Aorta (tissue), 5 donors: ENCODE measurements around the gene SMYD3. TPM values are rescaled to one million over a fixed set of nuclear protein-coding genes. Genes with fewer than 3 reads are reported as not detected.

ENCODE experiments used
- ATAC-seq: fragments of 200-7000 bp; cut with Tn5 transposase; one replicate; pipeline ENCODE4 v1.9.1; 2022; ENCODE audit warnings: moderate library complexity; ENCODE audit not compliant: low FRiP score
- DNase-seq, 2 donors: peaks; one replicate each; pipeline ENCODE4 v3.0.0-alpha.2; 2020
- H3K27ac ChIP-seq, 2 donors: one replicate each; pipeline ENCODE4 v1.5.1; 2013; ENCODE audit warnings: low read length in 2 of 2, mild to moderate bottlenecking in 2 of 2, moderate library complexity in 2 of 2, control low read depth in 1 of 2, inconsistent platforms in 1 of 2, low read depth in 1 of 2
- H3K27me3 ChIP-seq, 2 donors: one replicate each; pipeline ENCODE4 v1.6.1; 2013; ENCODE audit warnings: control low read depth in 1 of 2, low read length in 1 of 2, mild to moderate bottlenecking in 1 of 2, moderate library complexity in 1 of 2; ENCODE audit not compliant: insufficient read depth in 2 of 2, control insufficient read depth in 1 of 2
- H3K36me3 ChIP-seq, 2 donors: one replicate each; pipeline ENCODE4 v1.6.1; 2013; ENCODE audit warnings: control low read depth in 1 of 2, low read length in 1 of 2, mild to moderate bottlenecking in 1 of 2; ENCODE audit not compliant: insufficient read depth in 2 of 2, control insufficient read depth in 1 of 2
- H3K4me1 ChIP-seq, 2 donors: one replicate each; pipeline ENCODE4 v1.6.1; 2013; ENCODE audit warnings: low read length in 2 of 2, control low read depth in 1 of 2, mild to moderate bottlenecking in 1 of 2, moderate library complexity in 1 of 2; ENCODE audit not compliant: insufficient read depth in 2 of 2, control insufficient read depth in 1 of 2
- H3K4me3 ChIP-seq, 2 donors: one replicate each; pipeline ENCODE4 v1.5.1; 2013; ENCODE audit warnings: low read length in 2 of 2, control low read depth in 1 of 2, mild to moderate bottlenecking in 1 of 2
- H3K9me3 ChIP-seq: one replicate; pipeline ENCODE4 v1.6.1; 2013; ENCODE audit warnings: mild to moderate bottlenecking, low read length; ENCODE audit not compliant: control insufficient read depth
- WGBS, 2 donors: extraction: QIAGEN DNeasy Blood & Tissue Kit; methylation state at CpG; one replicate each; pipeline ENCODE4 v1.1.7; 2013; 5-methylcytosine and 5-hydroxymethylcytosine counted together
- intact Hi-C, 2 donors: fragments of 100-400 bp; cut with DNase I; formaldehyde crosslinking; loops; one replicate each; pipeline versions ENCODE4 v1.14.2 to v1.15.0; 2022
- polyA plus RNA-seq, 2 donors: library from polyadenylated mRNA; stranded (reverse); fragments of 200-250 nt; gene quantifications; one replicate each; pipeline ENCODE4 v1.2.3, GENCODE V29; 2013
- total RNA-seq, 2 donors: library from RNA; stranded (reverse); fragmentation: NEBNext Ultra II Directional; extraction: Animal tissue kit (Norgen Biotek cat#: 25700); gene quantifications; one replicate each; pipeline ENCODE4 v1.2.1, GENCODE V29; 2021
- donor health status: healthy with polysubstance abuse.
- donor health status: Bipolar disorder and iron deficiency.
- donor health status: DM: no; HTN: no; CAD: no.
- donor health status: DM: no; HTN: no; CAD: no.
- donor health status: DM: yes; HTN: yes; CAD: no.

Gene SMYD3
- total and polyA plus RNA-seq, 4 donors, result 6.0 to 29.1 (median 11.1) TPM

DNA sequence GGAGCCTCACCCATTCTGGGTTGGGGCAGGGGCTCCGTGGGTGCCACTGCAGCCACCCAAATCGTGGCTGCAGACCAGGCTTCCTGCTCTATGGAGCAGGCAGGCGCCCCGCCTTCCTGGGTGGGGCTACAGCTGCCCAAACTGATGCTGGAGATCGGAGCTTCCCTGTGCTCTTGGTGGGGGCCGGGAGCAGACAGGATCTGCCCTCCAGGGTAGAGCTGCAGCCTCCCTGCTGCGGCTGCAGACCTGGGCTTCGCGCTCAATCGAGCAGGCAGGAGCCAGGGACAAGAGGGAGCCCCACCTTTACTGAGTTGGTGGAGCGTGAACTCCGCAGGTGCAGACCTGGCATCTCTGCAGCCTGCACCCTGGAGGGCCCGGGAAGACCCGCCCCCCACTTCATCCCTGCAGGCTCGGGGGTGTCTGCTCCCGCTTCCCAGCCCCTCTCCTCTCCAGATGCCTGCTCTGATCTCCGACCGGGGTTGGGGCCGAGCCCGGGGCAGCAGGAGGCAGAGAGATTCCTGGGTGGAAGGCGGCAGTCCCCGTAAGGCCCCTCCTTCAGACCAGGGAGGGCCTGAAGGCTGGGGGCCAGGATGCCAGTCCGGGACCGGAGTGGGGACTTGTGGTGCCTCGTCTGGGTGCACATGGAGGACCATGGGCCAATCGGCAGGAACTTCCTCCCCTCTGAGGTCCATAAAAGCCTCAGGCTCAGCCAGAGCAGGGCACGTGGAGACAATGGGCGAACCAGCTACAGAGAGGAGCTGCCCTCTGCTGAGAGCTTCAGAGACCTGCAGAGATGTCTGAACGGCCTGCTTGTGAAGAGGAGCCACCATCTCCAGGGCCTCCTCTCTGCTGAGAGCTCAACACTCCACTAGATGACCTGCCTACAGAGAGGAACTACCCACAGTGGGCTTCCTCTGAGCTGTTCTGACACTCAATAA, 359.3 kb downstream of the SMYD3 start:
- Histone ChIP-seq H3K27ac (no peak overlapping the region), H3K9me3 (no peaks in the 10 kb centered on the region), H3K27me3 (no peaks in the 10 kb centered on the region), H3K36me3 (no peaks in the 10 kb centered on the region), H3K4me1 (no peaks in the 10 kb centered on the region), H3K4me3 (no peak overlapping the region)
- ATAC-seq (no peak), DNase-seq (no peak)
- intact Hi-C loops, result no loop called here
- WGBS, 2 donors, result 93 to 96% methylated on average over 28 to 29 of the region's 29 CpGs

DNA sequence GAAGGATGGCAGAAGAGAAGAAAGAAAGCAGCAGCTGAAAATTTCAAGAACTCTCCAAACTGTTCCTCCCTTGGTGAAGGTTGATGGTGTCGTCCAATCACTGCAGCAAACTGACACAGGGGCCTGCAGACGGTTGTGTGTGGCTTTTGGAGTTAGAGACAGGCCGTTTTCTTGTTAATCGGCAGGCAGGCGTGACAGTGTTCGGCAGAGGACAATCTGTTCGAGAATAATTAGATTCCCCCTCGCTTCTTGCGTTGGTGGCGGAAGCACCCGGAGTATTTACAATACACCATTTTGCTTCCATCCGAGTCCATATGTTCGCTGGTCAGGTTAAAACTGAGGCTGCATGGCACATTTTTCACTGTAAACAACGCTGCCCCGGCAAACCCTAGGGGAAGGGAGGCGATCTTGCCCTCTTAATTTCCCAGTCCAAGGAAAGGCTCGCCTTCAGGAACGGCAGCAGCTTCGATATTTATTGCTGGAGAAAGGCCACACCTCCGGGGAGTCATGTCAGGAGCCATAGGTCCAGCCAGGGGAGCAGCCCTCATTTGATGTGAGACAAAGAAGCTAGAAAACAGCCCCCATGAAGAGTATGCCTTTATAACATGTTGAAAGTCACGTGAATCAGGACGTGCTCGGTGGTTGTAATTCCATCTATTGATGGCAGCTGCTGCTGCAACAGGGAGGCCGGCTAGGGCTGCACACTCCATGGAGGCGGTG, 360.1 kb downstream of the SMYD3 start:
- no peak overlapping the region for H3K27ac ChIP-seq
- intact Hi-C loops, result no loop called here
- H3K4me1 ChIP-seq, result no peaks in the 10 kb centered on the region
- no peak overlapping the region for H3K4me3 ChIP-seq
- no peaks in the 10 kb centered on the region for H3K9me3 ChIP-seq
- DNase-seq (no peak), ATAC-seq (no peak)
- no peaks in the 10 kb centered on the region for H3K36me3 ChIP-seq
- no peaks in the 10 kb centered on the region for H3K27me3 ChIP-seq
- WGBS, 2 donors, result 95 to 97% methylated on average over 25 of the region's 25 CpGs

DNA sequence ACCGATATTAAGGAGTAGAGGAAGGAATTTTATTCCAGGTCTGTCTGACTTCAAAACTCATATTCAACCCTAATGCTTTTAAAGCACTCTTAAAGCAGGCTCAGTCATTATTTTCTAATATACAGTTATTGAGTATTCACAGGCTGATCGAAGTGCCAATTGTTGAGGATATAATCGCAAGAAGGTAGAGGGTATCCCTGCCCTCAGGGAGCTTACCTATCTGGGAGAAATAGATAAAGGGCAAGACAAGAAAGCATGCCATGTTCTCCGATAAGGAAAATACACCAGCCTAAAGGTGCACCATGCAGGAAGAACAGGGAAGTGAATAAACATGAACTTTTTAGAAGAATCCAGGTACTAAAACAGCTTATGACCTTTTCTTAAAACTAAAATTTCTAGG, 361.2 kb downstream of the SMYD3 start:
- 96 to 97% methylated on average over 4 of the region's 4 CpGs for WGBS, 2 donors
- Histone ChIP-seq H3K4me1 (no peaks in the 10 kb centered on the region), H3K9me3 (no peaks in the 10 kb centered on the region), H3K4me3 (no peak overlapping the region), H3K36me3 (no peaks in the 10 kb centered on the region), H3K27ac (no peak overlapping the region), H3K27me3 (no peaks in the 10 kb centered on the region)
- intact Hi-C loops, result no loop called here
- DNase-seq (no peak), ATAC-seq (no peak)

DNA sequence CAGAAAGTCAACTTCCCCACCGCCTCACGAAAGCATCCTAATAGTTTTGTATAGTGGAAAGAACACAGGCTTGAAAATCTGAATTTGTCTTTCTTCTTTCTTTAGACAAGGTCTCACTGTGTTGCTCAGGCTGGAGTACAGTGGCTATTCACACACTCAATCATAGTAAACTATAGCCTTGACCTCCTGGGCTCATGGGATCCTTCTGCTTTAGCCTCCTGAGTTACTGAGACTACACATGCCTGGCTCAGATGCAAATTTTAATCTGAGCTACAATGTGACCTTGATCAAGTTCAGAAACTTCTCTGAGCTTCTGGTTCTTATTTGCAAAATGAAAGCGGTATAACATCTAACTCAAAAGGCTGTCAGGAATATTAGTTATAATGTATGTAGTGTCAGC, 362.1 kb downstream of the SMYD3 start:
- Histone ChIP-seq H3K9me3 (peaks cover 2% of the 10 kb centered on the region), H3K36me3 (no peaks in the 10 kb centered on the region), H3K4me1 (no peaks in the 10 kb centered on the region), H3K27me3 (no peaks in the 10 kb centered on the region), H3K4me3 (no peak overlapping the region), H3K27ac (no peak overlapping the region)
- DNase-seq, result no peak
- intact Hi-C loops, result no loop called here
- no peak for ATAC-seq
- 96 to 97% methylated on average over 3 of the region's 3 CpGs for WGBS, 2 donors

DNA sequence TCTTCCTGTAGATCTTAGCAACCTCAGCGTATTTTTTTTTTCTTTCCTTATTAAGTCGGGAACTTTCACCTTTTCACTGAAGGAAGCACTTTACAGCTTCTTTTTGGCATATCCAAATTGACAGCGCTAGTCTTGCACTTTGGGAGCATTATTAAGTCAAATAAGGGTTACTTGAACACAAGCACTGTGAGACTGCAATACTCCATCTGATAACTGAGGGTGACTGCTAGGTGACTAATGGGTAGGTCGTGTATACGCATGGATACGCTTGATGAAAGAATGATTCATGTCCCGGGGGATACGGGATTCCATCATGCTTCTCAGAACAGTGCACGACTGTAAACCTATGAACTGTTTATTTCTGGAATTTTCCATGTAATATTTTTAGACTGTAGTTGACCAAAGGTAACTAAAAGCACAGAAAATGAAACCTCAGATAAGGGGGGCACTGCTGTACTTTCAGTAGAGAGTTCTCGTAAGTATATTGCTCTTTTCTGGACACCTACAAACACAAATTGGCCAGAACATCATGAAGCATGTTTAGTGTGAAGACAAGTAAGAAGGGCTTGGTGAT, 364.7 kb downstream of the SMYD3 start:
- 41 to 43% methylated on average over 10 of the region's 10 CpGs for WGBS, 2 donors
- H3K4me1 ChIP-seq, result no peaks in the 10 kb centered on the region
- no peak for DNase-seq

DNA sequence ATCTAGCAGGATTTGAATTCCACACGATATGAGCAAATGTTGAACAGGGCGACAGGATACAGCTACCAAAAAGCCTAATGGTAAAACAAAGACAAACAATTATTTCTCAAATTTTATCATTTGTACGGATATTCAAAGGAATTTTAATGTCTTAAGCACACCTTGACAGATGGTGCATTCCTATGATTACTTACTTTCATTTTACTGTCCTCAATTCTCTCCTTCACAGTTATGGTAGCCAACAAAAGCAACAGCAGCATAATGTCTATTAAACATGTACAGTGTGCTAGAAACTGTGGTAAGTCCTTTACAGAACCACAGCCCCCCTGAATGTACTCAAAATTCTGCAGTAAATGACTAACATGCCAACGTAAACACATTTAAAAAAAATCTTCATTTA, 365.8 kb downstream of the SMYD3 start:
- WGBS, 2 donors, result 88 to 91% methylated on average over 4 of the region's 4 CpGs
- Histone ChIP-seq H3K27me3 (no peaks in the 10 kb centered on the region), H3K4me3 (no peak overlapping the region), H3K36me3 (no peaks in the 10 kb centered on the region), H3K4me1 (no peaks in the 10 kb centered on the region), H3K9me3 (peaks cover 2% of the 10 kb centered on the region), H3K27ac (no peak overlapping the region)
- intact Hi-C loops, result no loop called here
- ATAC-seq (no peak), DNase-seq (no peak)

More for the DNA sequence above, 364.7 kb downstream of the SMYD3 start:
- ATAC-seq, result no peak
- no peaks in the 10 kb centered on the region for H3K36me3 ChIP-seq
- no peak overlapping the region for H3K27ac ChIP-seq
- peaks cover 2% of the 10 kb centered on the region for H3K9me3 ChIP-seq
- no peak overlapping the region for H3K4me3 ChIP-seq
- no peaks in the 10 kb centered on the region for H3K27me3 ChIP-seq
- intact Hi-C loops, result no loop called here

DNA sequence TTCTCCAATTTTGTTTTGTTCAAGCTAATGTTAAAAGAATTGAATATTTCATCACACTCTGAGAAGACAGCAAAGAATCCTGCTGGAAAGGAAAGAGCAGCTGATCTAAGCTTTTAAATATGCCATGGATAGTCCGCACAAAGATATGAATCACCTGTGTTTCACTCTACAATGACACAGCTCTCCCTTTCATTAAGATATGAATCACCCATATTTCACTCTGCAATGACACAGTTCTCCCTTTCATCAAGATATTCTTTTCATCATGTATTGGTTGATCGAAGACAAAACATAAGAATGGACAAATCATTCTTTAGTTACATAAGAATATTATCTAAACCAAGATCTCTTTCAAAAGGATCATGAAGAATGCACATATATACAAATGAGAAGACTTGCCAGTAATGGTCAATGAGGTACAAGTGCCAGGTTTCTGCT, 367.3 kb downstream of the SMYD3 start:
- no peak for DNase-seq
- no peak overlapping the region for H3K4me3 ChIP-seq
- peaks cover 2% of the 10 kb centered on the region for H3K9me3 ChIP-seq
- H3K36me3 ChIP-seq, result no peaks in the 10 kb centered on the region
- no peak overlapping the region for H3K27ac ChIP-seq
- no peaks in the 10 kb centered on the region for H3K4me1 ChIP-seq
- H3K27me3 ChIP-seq, result no peaks in the 10 kb centered on the region
- no peak for ATAC-seq
- 89% methylated on average over 2 of the region's 2 CpGs for WGBS, 2 donors
- intact Hi-C loops, result no loop called here

DNA sequence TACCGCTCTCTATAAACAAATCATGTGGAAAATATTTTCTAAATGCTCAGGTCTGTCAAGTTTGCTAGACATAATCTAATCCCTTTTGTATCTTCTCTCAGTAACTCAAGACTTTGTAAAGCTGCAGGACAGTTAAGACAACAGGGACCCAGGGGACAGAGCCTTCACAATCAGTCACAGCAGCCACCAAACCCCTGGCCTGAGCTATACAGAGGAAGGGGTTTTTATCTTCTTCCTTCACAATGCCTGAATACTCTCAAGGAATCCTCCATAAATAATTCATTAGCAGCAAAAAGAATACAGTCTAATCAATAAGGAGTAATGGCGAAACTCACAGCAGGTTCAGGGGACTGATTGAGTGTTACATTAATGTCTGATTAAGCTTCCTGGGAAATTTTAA, 368.3 kb downstream of the SMYD3 start:
- no peaks in the 10 kb centered on the region for H3K4me1 ChIP-seq
- intact Hi-C loops, result no loop called here

More for the DNA sequence above, 368.3 kb downstream of the SMYD3 start:
- Histone ChIP-seq H3K27me3 (no peaks in the 10 kb centered on the region), H3K36me3 (no peaks in the 10 kb centered on the region), H3K27ac (no peak overlapping the region), H3K9me3 (peaks cover 2% of the 10 kb centered on the region), H3K4me3 (no peak overlapping the region)
- ATAC-seq, result no peak
- WGBS, 2 donors, result 50 to 79% methylated on average over 2 of the region's 2 CpGs
- DNase-seq, result no peak
